CD4-positive, alpha-beta T cell (primary cell): ENCODE results near the gene TMEM131. TPM values are rescaled to one million over a fixed set of nuclear protein-coding genes. Genes with fewer than 3 reads are reported as not detected.

Source experiments
- ATAC-seq: fragments of 200-7000 bp; cut with Tn5 transposase; one replicate; pipeline ENCODE4 v1.10.0; 2022; ENCODE audit warnings: mild to moderate bottlenecking; ENCODE audit not compliant: poor library complexity
- CTCF ChIA-PET: fragments of 350-600 bp; sonication (Branson Sonifier 250); formaldehyde crosslinking; loops from one replicate; lab custom pipeline; 2021; ENCODE audit warnings: antibody characterized with exemption, inconsistent platforms; lab: Charles Lee
- POLR2A ChIA-PET: fragments of 350-600 bp; sonication (Branson Sonifier 250); formaldehyde crosslinking; loops from one replicate; lab custom pipeline; 2021; ENCODE audit warnings: antibody characterized with exemption, inconsistent platforms; lab: Charles Lee
- DNase-seq, 14 experiments: peaks; one replicate each; pipeline ENCODE4 v3.0.0-alpha.2; 2013 to 2020; ENCODE audit warnings: mixed read lengths in 2 of 14
- H3K27ac ChIP-seq, 2 donors: one replicate each; pipeline versions ENCODE4 v1.5.1 to v1.7.0; 2013; ENCODE audit warnings: low read length in 2 of 2, low read depth in 1 of 2, mild to moderate bottlenecking in 1 of 2
- H3K27me3 ChIP-seq, 2 experiments: 1 replicate in 1 of 2; 2 replicates in 1 of 2; pipeline versions ENCODE4 v1.6.1 to v1.7.0; 2013; ENCODE audit warnings: low read length in 2 of 2, control low read depth in 1 of 2, mild to moderate bottlenecking in 1 of 2, moderate library complexity in 1 of 2; ENCODE audit not compliant: insufficient read depth in 2 of 2, control insufficient read depth in 1 of 2
- H3K36me3 ChIP-seq: one replicate; pipeline ENCODE4 v1.6.1; 2013; ENCODE audit warnings: low read length, control low read depth; ENCODE audit not compliant: insufficient read depth
- H3K4me1 ChIP-seq: one replicate; pipeline ENCODE4 v1.6.1; 2013; ENCODE audit warnings: low read length, control low read depth; ENCODE audit not compliant: insufficient read depth
- H3K4me3 ChIP-seq: one replicate; pipeline ENCODE4 v1.5.1; 2013; ENCODE audit warnings: mild to moderate bottlenecking, low read length, moderate library complexity
- H3K9me3 ChIP-seq, 2 experiments: 1 replicate in 1 of 2; 2 replicates in 1 of 2; pipeline versions ENCODE4 v1.6.1 to v1.7.0; 2013; ENCODE audit warnings: low read length in 2 of 2, mild to moderate bottlenecking in 2 of 2, control low read depth in 1 of 2, moderate library complexity in 1 of 2; ENCODE audit not compliant: control insufficient read depth in 1 of 2, insufficient read depth in 1 of 2
- H3K27ac Mint-ChIP-seq: one replicate; pipeline ENCODE4 v1.8.0; 2020; ENCODE audit warnings: mixed read lengths
- H3K27me3 Mint-ChIP-seq: one replicate; pipeline ENCODE4 v1.8.0; 2021; ENCODE audit warnings: mixed read lengths
- H3K36me3 Mint-ChIP-seq: one replicate; pipeline ENCODE4 v1.8.0; 2021; ENCODE audit warnings: low read depth, mixed read lengths
- H3K4me1 Mint-ChIP-seq: one replicate; pipeline ENCODE4 v1.8.0; 2021; ENCODE audit warnings: low read depth, mixed read lengths
- H3K4me3 Mint-ChIP-seq: one replicate; pipeline ENCODE4 v1.8.0; 2020; ENCODE audit warnings: mild to moderate bottlenecking, mixed read lengths
- H3K9me3 Mint-ChIP-seq: one replicate; pipeline ENCODE4 v1.8.0; 2020; ENCODE audit warnings: mixed read lengths
- CTCF ChIP-seq: fragments of 200-600 bp; IDR thresholded peaks from one replicate; pipeline ENCODE4 v1.8.0; 2022; ENCODE audit warnings: antibody characterized with exemption, mild to moderate bottlenecking
- intact Hi-C, 2 experiments: fragments of 100-400 bp; cut with DNase I in 1 of 2; cut with micrococcal nuclease in 1 of 2; formaldehyde crosslinking; loops; one replicate each; pipeline versions ENCODE4 v1.15.1 to v1.9.0; 2023 to 2025; cut with DNase I, micrococcal nuclease
- total RNA-seq, 174 experiments: library from RNA in 2 of 174; stranded (reverse) in 2 of 174; gene quantifications; one replicate each; pipeline ENCODE4 v1.2.3 and lab custom pipeline; 2021 to 2026

Gene TMEM131
- total RNA-seq, 2 experiments from 2014 or later: 29.2 to 33.6 TPM

- no peak overlapping the region for H3K27ac ChIP-seq
- H3K27me3 ChIP-seq: no peaks in the 10 kb centered on the region
- no peak for DNase-seq
- no peaks in the 10 kb centered on the region for H3K9me3 ChIP-seq
- H3K9me3 Mint-ChIP-seq: no peaks in the 10 kb centered on the region
- no peak overlapping the region for H3K4me3 ChIP-seq
- H3K4me1 ChIP-seq: no peaks in the 10 kb centered on the region
- no peak for TF ChIP-seq CTCF
- H3K36me3 ChIP-seq: peaks cover 40% of the 10 kb centered on the region
- ChIA-PET POLR2A (no interaction called here), CTCF (interaction anchor here (3.3 kb wide), 1 partner anchor 576 kb away, joined by 15 read pairs; no protein-coding TSS in a partner anchor)
- H3K36me3 Mint-ChIP-seq: peaks cover 56% of the 10 kb centered on the region
- H3K4me3 Mint-ChIP-seq: no peak overlapping the region
- intact Hi-C loops: loop anchor here (5.0 to 10.0 kb wide), 4 partner anchors 368 to 1256 kb away; no protein-coding TSS in a partner anchor
- no peaks in the 10 kb centered on the region for H3K4me1 Mint-ChIP-seq
- ATAC-seq: no peak
- H3K27me3 Mint-ChIP-seq: no peaks in the 10 kb centered on the region
- H3K27ac Mint-ChIP-seq: no peak overlapping the region
These were observed 186.9 kb downstream of the TMEM131 start for GRCh38 chr2:97808816-97809215.

GRCh38 chr2:97806738-97807618 lies 188.8 kb downstream of the TMEM131 start:
- peak; percentile 91 for TF ChIP-seq CTCF
- no peaks in the 10 kb centered on the region for H3K4me1 Mint-ChIP-seq
- H3K27me3 Mint-ChIP-seq: no peaks in the 10 kb centered on the region
- no peak overlapping the region for H3K4me3 ChIP-seq
- H3K9me3 ChIP-seq: no peaks in the 10 kb centered on the region
- no peak overlapping the region for H3K4me3 Mint-ChIP-seq
- no peaks in the 10 kb centered on the region for H3K4me1 ChIP-seq
- ChIA-PET CTCF (interaction anchor here (0.8 to 1.6 kb wide), 8 partner anchors 9 to 578 kb away, joined by 3 to 20 read pairs (median 3); no protein-coding TSS in a partner anchor), POLR2A (interaction anchor here (1.0 kb wide), 1 partner anchor 11 kb away, joined by 5 read pairs; no protein-coding TSS in a partner anchor)
- peaks cover 56% of the 10 kb centered on the region for H3K36me3 Mint-ChIP-seq
- peak; percentile 97 for ATAC-seq
- H3K36me3 ChIP-seq: peaks cover 41% of the 10 kb centered on the region
- H3K27me3 ChIP-seq: no peaks in the 10 kb centered on the region
- no peak overlapping the region for H3K27ac Mint-ChIP-seq
- intact Hi-C loops: loop anchor here (1.0 to 10.0 kb wide), 7 partner anchors 370 to 1258 kb away; no protein-coding TSS in a partner anchor
- H3K9me3 Mint-ChIP-seq: no peaks in the 10 kb centered on the region
- no peak overlapping the region for H3K27ac ChIP-seq
- DNase-seq: peak; percentile 63 to 84 (median 71)

- Histone ChIP-seq H3K9me3 (no peaks in the 10 kb centered on the region), H3K27ac (no peak overlapping the region), H3K4me3 (no peak overlapping the region), H3K36me3 (peaks cover 36% of the 10 kb centered on the region), H3K4me1 (no peaks in the 10 kb centered on the region), H3K27me3 (no peaks in the 10 kb centered on the region)
- Mint-ChIP-seq H3K4me3 (no peak overlapping the region), H3K9me3 (no peaks in the 10 kb centered on the region), H3K4me1 (no peaks in the 10 kb centered on the region), H3K27ac (no peak overlapping the region), H3K36me3 (peaks cover 54% of the 10 kb centered on the region), H3K27me3 (no peaks in the 10 kb centered on the region)
- CTCF ChIA-PET: interaction anchor here (1.6 kb wide), 1 partner anchor 579 kb away, joined by 20 read pairs; no protein-coding TSS in a partner anchor
- ATAC-seq: no peak
- intact Hi-C loops: loop anchor here (1.0 to 10.0 kb wide), 7 partner anchors 372 to 1259 kb away; no protein-coding TSS in a partner anchor
- no peak for TF ChIP-seq CTCF
- POLR2A ChIA-PET: no interaction called here
- no peak for DNase-seq
These were observed 190.0 kb downstream of the TMEM131 start for GRCh38 chr2:97805776-97806175.
